ENCODE results near the gene CXCL6.

DNA sequence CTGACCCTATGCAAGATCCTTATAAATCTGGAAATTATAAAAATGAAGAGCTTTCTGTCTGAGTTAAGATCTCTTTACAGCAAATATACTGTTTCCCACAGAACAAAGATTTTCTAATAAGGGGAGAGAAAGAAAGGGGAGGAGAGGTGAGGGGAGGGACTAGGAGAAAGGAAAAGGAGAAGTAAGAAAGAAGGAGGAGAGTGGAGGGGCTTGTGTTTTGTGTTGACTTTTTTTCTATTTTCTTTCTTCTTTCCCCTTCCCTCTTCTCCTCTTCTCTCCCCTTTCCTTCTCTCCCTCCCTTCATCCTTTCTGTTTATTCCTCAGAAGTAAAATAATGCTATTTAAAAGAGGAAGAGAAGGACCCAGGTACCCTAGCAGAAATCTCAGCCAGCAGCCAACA, 6.2 kb downstream of the CXCL6 start:
- TF ChIP-seq, protein P1, sequence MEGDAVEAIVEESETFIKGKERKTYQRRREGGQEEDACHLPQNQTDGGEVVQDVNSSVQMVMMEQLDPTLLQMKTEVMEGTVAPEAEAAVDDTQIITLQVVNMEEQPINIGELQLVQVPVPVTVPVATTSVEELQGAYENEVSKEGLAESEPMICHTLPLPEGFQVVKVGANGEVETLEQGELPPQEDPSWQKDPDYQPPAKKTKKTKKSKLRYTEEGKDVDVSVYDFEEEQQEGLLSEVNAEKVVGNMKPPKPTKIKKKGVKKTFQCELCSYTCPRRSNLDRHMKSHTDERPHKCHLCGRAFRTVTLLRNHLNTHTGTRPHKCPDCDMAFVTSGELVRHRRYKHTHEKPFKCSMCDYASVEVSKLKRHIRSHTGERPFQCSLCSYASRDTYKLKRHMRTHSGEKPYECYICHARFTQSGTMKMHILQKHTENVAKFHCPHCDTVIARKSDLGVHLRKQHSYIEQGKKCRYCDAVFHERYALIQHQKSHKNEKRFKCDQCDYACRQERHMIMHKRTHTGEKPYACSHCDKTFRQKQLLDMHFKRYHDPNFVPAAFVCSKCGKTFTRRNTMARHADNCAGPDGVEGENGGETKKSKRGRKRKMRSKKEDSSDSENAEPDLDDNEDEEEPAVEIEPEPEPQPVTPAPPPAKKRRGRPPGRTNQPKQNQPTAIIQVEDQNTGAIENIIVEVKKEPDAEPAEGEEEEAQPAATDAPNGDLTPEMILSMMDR (IDR thresholded peaks at IDR 0.05): no peak
- no peak for TF ChIP-seq POLR2A (IDR thresholded peaks at IDR 0.05)

Data from lower leg skin (tissue), 3 donors.